Colonic mucosa (tissue), 4 donors: ENCODE measurements around the gene ZNF576. TPM values are rescaled to one million over a fixed set of nuclear protein-coding genes. Genes with fewer than 3 reads are reported as not detected.

Source experiments
- DNase-seq: peaks from one replicate; pipeline ENCODE4 v3.0.0-alpha.2; 2020
- H3K27ac ChIP-seq: fragments of 200-600 bp; one replicate; pipeline ENCODE4 v1.8.0; 2021
- H3K27me3 ChIP-seq: fragments of 200-600 bp; one replicate; pipeline ENCODE4 v1.8.0; 2021
- H3K36me3 ChIP-seq: fragments of 200-600 bp; one replicate; pipeline ENCODE4 v1.8.0; 2021
- H3K4me1 ChIP-seq: fragments of 200-600 bp; one replicate; pipeline ENCODE4 v1.8.0; 2021; ENCODE audit warnings: mild to moderate bottlenecking
- H3K4me3 ChIP-seq: fragments of 200-600 bp; one replicate; pipeline ENCODE4 v1.8.0; 2021
- H3K9ac ChIP-seq, 2 donors: one replicate each; pipeline ENCODE4 v1.7.0; 2013; ENCODE audit warnings: control low read depth in 2 of 2, low read depth in 2 of 2, low read length in 2 of 2
- H3K9me3 ChIP-seq: fragments of 200-600 bp; one replicate; pipeline ENCODE4 v1.8.0; 2021
- CTCF ChIP-seq: fragments of 200-600 bp; IDR thresholded peaks from one replicate; pipeline ENCODE4 v1.8.0; 2022; ENCODE audit warnings: antibody characterized with exemption, mild to moderate bottlenecking
- intact Hi-C: fragments of 100-400 bp; cut with DNase I; formaldehyde crosslinking; loops from one replicate; pipeline ENCODE4 v1.14.1; 2022
- total RNA-seq, 2 donors: library from RNA; stranded (reverse); fragmentation: NEBNext Ultra II Directional in 1 of 2; extraction: Animal tissue kit (Norgen Biotek cat#: 25700) in 1 of 2; gene quantifications; one replicate each; pipeline ENCODE4 v1.2.1, GENCODE V29; 2021
- donor health status: healthy.
- donor health status: DM: no; HTN: no; CAD: no.
- donor health status: DM: no; HTN: no; CAD: no.

The ZNF576 gene
- total RNA-seq, 2 donors from 2014 or later: 15.4 to 27.1 TPM

GRCh38 chr19:43607238-43608205, 11.1 kb downstream of the ZNF576 start:
- Histone ChIP-seq H3K27ac (no peak overlapping the region), H3K9me3 (no peaks in the 10 kb centered on the region), H3K4me3 (no peak overlapping the region), H3K27me3 (no peaks in the 10 kb centered on the region), H3K9ac (no peak overlapping the region), H3K4me1 (no peaks in the 10 kb centered on the region), H3K36me3 (no peaks in the 10 kb centered on the region)
- no peak for TF ChIP-seq CTCF
- DNase-seq: no peak
- intact Hi-C loops: loop anchor here (10.0 kb wide), 1 partner anchor 47 kb away; no protein-coding TSS in a partner anchor

GRCh38 chr19:43609872-43610271, 13.5 kb downstream of the ZNF576 start:
- no peak overlapping the region for H3K9ac ChIP-seq
- TF ChIP-seq CTCF: no peak
- DNase-seq: no peak
- no peak overlapping the region for H3K4me3 ChIP-seq
- H3K27ac ChIP-seq: no peak overlapping the region
- no peaks in the 10 kb centered on the region for H3K4me1 ChIP-seq
- H3K27me3 ChIP-seq: no peaks in the 10 kb centered on the region
- H3K9me3 ChIP-seq: no peaks in the 10 kb centered on the region
- H3K36me3 ChIP-seq: no peaks in the 10 kb centered on the region
- intact Hi-C loops: loop anchor here (10.0 kb wide), 1 partner anchor 45 kb away; no protein-coding TSS in a partner anchor

GRCh38 chr19:43610493-43610892, 14.1 kb downstream of the ZNF576 start:
- no peak for DNase-seq
- no peak for TF ChIP-seq CTCF
- no peaks in the 10 kb centered on the region for H3K4me1 ChIP-seq
- no peak overlapping the region for H3K27ac ChIP-seq
- no peaks in the 10 kb centered on the region for H3K27me3 ChIP-seq
- intact Hi-C loops: no loop called here
- no peak overlapping the region for H3K4me3 ChIP-seq
- no peaks in the 10 kb centered on the region for H3K36me3 ChIP-seq
- no peaks in the 10 kb centered on the region for H3K9me3 ChIP-seq
- no peak overlapping the region for H3K9ac ChIP-seq

GRCh38 chr19:43611788-43612187, 15.4 kb downstream of the ZNF576 start, which contains the start of gene SRRM5:
Gene SRRM5, plus strand, starts transcription at chr19:43612088. Its CDS starts 34 bp downstream, at chr19:43612122.
- intact Hi-C loops: no loop called here
- no peak within 1 kb of the TSS for H3K27ac ChIP-seq
- DNase-seq: no peak

GRCh38 chr19:43612374-43612773, 16.0 kb downstream of the ZNF576 start:
- no peaks in the 10 kb centered on the region for H3K9me3 ChIP-seq
- H3K4me1 ChIP-seq: no peaks in the 10 kb centered on the region
- no peak overlapping the region for H3K9ac ChIP-seq
- DNase-seq: no peak
- no peaks in the 10 kb centered on the region for H3K36me3 ChIP-seq
- intact Hi-C loops: no loop called here
- H3K27ac ChIP-seq: no peak overlapping the region
- H3K4me3 ChIP-seq: no peak overlapping the region
- no peaks in the 10 kb centered on the region for H3K27me3 ChIP-seq
- no peak for TF ChIP-seq CTCF

More at GRCh38 chr19:43611788-43612187, 15.4 kb downstream of the ZNF576 start, which contains the start of gene SRRM5:
- Histone ChIP-seq H3K4me3 (no peak within 1 kb of the TSS), H3K27me3 (no peaks in the 10 kb centered on the region), H3K36me3 (no peaks in the 10 kb centered on the region), H3K9me3 (no peaks in the 10 kb centered on the region), H3K4me1 (no peaks in the 10 kb centered on the region), H3K9ac (no peak within 1 kb of the TSS)
- TF ChIP-seq CTCF: no peak
